B cell (primary cell): ENCODE results near the gene C2orf81.

Source experiments
- EZH2 ChIP-seq: IDR thresholded peaks from 2 replicates; pipeline ENCODE4 v1.6.1; 2012; ENCODE audit warnings: borderline replicate concordance, low read depth, mild to moderate bottlenecking, moderate library complexity, low read length; ENCODE audit not compliant: insufficient read depth, poor library complexity, severe bottlenecking
- TF ChIP-seq, protein P1 (sequence below): fragments of 200-600 bp; IDR thresholded peaks from one replicate; pipeline ENCODE4 v1.8.0; 2022; ENCODE audit warnings: antibody characterized with exemption, mild to moderate bottlenecking

DNA sequence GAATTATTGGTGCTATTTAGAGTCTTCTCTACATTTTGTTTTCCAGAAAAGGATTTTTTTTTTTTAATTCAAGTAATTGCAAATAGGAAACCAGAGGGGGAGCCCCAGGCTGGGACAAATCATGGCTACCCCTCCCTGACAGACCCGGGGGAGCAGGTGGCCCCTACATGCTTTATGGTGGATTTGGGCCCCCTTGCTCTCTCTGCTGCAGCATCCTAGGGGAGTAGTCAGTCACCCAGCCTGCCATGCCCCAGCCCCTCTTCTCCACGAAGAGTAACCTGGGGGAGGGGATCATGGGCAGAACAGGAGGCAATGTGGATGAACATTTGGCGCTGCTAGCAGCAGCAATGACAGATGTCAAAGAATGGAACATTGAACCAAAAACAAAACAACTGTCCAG, 4.6 kb downstream of the C2orf81 start:
- TF ChIP-seq, protein P1, sequence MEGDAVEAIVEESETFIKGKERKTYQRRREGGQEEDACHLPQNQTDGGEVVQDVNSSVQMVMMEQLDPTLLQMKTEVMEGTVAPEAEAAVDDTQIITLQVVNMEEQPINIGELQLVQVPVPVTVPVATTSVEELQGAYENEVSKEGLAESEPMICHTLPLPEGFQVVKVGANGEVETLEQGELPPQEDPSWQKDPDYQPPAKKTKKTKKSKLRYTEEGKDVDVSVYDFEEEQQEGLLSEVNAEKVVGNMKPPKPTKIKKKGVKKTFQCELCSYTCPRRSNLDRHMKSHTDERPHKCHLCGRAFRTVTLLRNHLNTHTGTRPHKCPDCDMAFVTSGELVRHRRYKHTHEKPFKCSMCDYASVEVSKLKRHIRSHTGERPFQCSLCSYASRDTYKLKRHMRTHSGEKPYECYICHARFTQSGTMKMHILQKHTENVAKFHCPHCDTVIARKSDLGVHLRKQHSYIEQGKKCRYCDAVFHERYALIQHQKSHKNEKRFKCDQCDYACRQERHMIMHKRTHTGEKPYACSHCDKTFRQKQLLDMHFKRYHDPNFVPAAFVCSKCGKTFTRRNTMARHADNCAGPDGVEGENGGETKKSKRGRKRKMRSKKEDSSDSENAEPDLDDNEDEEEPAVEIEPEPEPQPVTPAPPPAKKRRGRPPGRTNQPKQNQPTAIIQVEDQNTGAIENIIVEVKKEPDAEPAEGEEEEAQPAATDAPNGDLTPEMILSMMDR: no peak
- TF ChIP-seq EZH2: no peak
